GM12891 (cell line): ENCODE measurements around the gene SMG1.

Experiments
- POLR2A ChIP-seq: IDR thresholded peaks from 2 replicates; pipeline ENCODE4 v1.6.1; 2011; ENCODE audit warnings: low read depth, low read length, control low read depth
- POLR2AphosphoS5 ChIP-seq: IDR thresholded peaks from 2 replicates; pipeline ENCODE4 v1.6.1; 2011; ENCODE audit warnings: low read depth, low read length, control low read depth

GRCh38 chr16:18784917-18785623 lies 141.1 kb downstream of the SMG1 start:
- no peak for TF ChIP-seq POLR2A
- no peak for TF ChIP-seq POLR2AphosphoS5
